HFF-Myc (cell line): ENCODE data around the gene MYO16.
"Not testable (repeated sequence)": the region's sequence is repeated elsewhere in the genome, so short reads cannot be mapped to it uniquely, and the experiment has no call there.

Experiments used
- DNase-seq: peaks from one replicate; pipeline ENCODE4 v3.0.0-alpha.2; 2011; ENCODE audit warnings: low read depth; ENCODE audit errors: extremely low read depth
- H3K4me3 ChIP-seq: replicated peaks from 2 replicates; pipeline ENCODE4 v1.5.1; 2011; ENCODE audit warnings: low read depth, mild to moderate bottlenecking, control low read depth, low read length
- CTCF ChIP-seq: IDR thresholded peaks from 2 replicates; pipeline ENCODE4 v1.5.1; 2012; ENCODE audit warnings: mild to moderate bottlenecking, low read depth, low read length, control low read depth; ENCODE audit errors: missing control alignments

Gene MYO16

DNA sequence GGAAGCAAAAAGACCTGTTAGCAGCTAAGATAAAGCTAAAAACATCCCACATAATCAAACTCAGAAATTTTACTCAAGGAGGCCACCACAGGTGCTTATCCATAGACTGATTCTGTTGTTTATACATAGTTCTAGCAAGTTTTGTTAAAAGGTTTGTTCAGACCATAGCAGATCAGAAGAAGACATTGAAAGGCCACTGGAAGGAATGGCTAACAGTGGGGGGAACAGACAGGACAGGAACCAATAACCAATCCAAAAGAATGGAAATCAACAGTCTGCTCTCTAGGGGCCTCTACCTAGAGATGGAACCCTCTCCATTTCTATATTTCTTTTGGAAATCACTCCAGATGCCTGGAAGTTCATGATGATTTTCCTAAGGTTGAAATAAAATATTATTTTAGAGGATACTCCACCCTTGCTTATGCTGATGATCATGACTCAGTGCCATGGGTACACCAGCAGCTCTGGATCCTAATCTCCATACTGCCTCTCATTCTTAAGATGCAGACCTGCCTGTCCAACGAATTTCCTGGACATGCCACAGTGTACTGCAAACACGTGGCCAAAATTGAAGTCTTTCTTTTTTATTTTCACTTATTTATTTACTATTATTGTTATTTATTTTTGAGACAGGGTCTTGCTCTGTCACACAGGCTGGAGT is 260.0 kb downstream of the MYO16 start:
- DNase-seq: no peak
- H3K4me3 ChIP-seq: no peak overlapping the region
- TF ChIP-seq CTCF: no peak

- DNase-seq: no peak
- no peak overlapping the region for H3K4me3 ChIP-seq
- peak; percentile 16 for TF ChIP-seq CTCF
Observed at GRCh38 chr13:108895220-108895704, 265.9 kb downstream of the MYO16 start.

GRCh38 chr13:108897955-108898354 is 268.5 kb downstream of the MYO16 start:
- no peak overlapping the region for H3K4me3 ChIP-seq
- no peak for DNase-seq
- TF ChIP-seq CTCF: no peak

DNA sequence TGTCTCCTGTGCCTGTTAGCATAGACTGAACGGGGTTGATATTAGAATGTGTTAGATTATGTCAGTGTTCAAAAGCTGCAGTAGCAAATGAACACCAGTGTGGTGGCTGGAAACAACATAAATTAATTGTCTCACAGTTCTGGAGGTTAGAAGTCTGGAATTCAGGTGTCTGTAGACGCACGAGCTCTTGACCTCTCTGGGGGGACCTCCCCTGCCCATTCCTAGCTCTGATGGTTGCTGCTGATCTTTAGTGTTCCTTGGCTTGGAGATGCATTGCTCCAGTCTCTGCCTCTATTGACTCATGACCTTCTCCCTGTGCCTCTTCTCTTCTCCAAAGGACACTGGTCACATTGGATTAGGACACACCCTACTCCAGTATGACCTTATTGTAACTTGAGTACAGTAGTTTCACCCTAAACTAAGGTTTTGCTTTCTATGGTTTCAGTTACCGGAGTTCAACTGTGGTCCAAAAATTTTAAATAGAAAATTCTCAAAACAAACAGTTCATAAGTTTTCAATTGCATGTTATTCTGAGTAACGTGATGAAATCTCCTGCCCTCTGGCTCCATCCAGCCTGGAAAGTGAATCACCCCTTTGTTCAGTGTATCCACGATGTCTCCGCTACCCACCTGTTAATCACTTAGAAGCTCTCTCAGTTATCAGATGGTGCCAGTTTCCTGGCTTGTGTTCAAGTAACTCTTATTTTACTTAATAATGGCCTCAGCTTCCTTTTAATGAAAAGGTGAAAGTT is 273.2 kb downstream of the MYO16 start:
- peak; percentile 22 for DNase-seq
- TF ChIP-seq CTCF: no peak
- no peak overlapping the region for H3K4me3 ChIP-seq

GRCh38 chr13:108903613-108904012 is 274.2 kb downstream of the MYO16 start:
- H3K4me3 ChIP-seq: no peak overlapping the region
- no peak for DNase-seq

DNA sequence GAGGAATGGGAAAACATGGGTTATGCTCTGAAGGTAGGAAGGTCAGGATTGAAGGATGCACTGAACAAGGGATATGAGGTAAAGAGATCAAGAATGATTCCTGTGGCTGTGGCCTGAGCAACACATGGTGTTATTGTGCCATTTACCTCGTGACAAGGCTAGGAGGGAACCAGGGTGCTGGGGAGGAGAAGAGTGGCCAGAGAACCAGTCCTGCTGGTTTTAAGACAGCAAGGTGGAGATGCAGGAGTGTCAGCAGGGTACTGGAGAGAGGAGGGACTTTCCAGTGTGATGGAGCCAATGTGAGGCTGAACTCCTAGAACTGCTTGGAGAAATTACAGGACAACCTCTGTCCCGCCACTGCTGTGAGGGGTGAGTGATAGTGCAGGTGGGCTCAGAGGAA is 282.4 kb downstream of the MYO16 start:
- no peak overlapping the region for H3K4me3 ChIP-seq
- DNase-seq: no peak
- TF ChIP-seq CTCF: no peak

More at GRCh38 chr13:108903613-108904012, 274.2 kb downstream of the MYO16 start:
- no peak for TF ChIP-seq CTCF

DNA sequence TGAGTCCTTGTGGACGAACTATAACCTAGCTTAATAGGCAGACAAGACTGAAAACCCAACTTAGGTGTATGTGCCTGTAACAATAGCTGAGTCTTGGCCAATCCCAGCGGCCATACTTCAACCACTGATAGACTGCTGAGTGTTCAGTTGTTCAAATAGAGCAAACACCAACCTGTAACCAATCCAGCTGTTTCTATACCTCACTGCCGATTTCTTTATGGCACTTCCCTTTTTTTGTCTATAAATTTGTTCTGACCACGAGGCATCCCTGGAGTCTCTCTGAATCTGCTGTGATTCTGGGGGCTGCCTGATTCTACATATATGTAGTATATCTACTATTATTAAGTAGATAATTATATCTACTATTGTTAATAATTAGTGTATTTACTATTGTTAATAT is 284.3 kb downstream of the MYO16 start:
- not testable (repeated sequence) for H3K4me3 ChIP-seq, DNase-seq
